Immature natural killer cell (primary cell): ENCODE data around the gene NDFIP2. TPM values are rescaled to one million over a fixed set of nuclear protein-coding genes. Genes with fewer than 3 reads are reported as not detected.

Source experiments
- DNase-seq, 3 donors: peaks; one replicate each; pipeline ENCODE4 v3.0.0; 2022; ENCODE audit warnings: mixed read lengths in 1 of 3
- H3K27ac Mint-ChIP-seq, 6 donors: one replicate each; pipeline ENCODE4 v1.8.0; 2020; ENCODE audit warnings: mixed read lengths in 6 of 6, mild to moderate bottlenecking in 5 of 6, inconsistent platforms in 4 of 6, moderate library complexity in 3 of 6
- H3K27me3 Mint-ChIP-seq, 3 donors: one replicate each; pipeline ENCODE4 v1.8.0; 2020 to 2021; ENCODE audit warnings: low read depth in 3 of 3, mild to moderate bottlenecking in 3 of 3, mixed read lengths in 3 of 3, moderate library complexity in 3 of 3, inconsistent platforms in 1 of 3
- H3K36me3 Mint-ChIP-seq, 3 donors: one replicate each; pipeline ENCODE4 v1.8.0; 2020; ENCODE audit warnings: mixed read lengths in 3 of 3, inconsistent platforms in 2 of 3, mild to moderate bottlenecking in 2 of 3
- H3K4me1 Mint-ChIP-seq, 2 donors: one replicate each; pipeline ENCODE4 v1.8.0; 2020; ENCODE audit warnings: inconsistent platforms in 2 of 2, mild to moderate bottlenecking in 2 of 2, mixed read lengths in 2 of 2, moderate library complexity in 1 of 2
- H3K4me3 Mint-ChIP-seq, 5 donors: one replicate each; pipeline ENCODE4 v1.8.0; 2020; ENCODE audit warnings: mild to moderate bottlenecking in 5 of 5, mixed read lengths in 5 of 5, inconsistent platforms in 3 of 5, moderate library complexity in 3 of 5
- H3K9me3 Mint-ChIP-seq, 6 donors: one replicate each; pipeline ENCODE4 v1.8.0; 2020; ENCODE audit warnings: mild to moderate bottlenecking in 6 of 6, mixed read lengths in 6 of 6, inconsistent platforms in 4 of 6, moderate library complexity in 3 of 6
- polyA plus RNA-seq, 3 donors: library from polyadenylated mRNA; unstranded; fragments of 300-500 nt; fragmentation: Illumina TruSeq; gene quantifications; one replicate each; pipeline ENCODE4 v1.2.3, GENCODE V29; 2021

Gene NDFIP2
- polyA plus RNA-seq, 3 donors from 2014 or later, result 2.6 to 6.1 (median 5.6) TPM

DNA sequence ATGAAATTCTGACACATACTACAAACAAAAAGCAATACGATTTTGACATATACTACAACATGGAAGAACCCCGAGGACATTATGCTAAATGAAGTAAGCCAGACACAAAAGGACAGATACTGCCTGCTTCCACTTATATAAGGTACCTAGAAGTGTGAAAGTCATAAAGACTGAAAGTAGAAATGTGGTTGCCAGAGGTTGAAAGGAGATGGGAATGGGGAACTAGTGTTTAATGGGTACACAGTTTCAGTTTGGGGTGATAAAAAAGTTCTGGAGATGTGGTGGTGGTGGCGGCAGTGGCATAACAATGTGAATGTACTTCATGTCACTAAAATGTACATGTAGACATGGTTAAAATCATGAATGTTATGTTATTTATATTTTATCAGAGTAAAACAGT lies 12.1 kb upstream of the NDFIP2 start:
- peak overlapping the region in 1 of 6 donors; percentile 24 for H3K27ac Mint-ChIP-seq
- H3K27me3 Mint-ChIP-seq, result peaks cover 0 to 4% (median 2%) of the 10 kb centered on the region in 3 donors
- H3K4me3 Mint-ChIP-seq, result no peak overlapping the region
- H3K9me3 Mint-ChIP-seq, result peaks cover 0 to 2% (median 0%) of the 10 kb centered on the region in 6 donors
- DNase-seq, result no peak
- no peaks in the 10 kb centered on the region for H3K36me3 Mint-ChIP-seq
- no peaks in the 10 kb centered on the region for H3K4me1 Mint-ChIP-seq

DNA sequence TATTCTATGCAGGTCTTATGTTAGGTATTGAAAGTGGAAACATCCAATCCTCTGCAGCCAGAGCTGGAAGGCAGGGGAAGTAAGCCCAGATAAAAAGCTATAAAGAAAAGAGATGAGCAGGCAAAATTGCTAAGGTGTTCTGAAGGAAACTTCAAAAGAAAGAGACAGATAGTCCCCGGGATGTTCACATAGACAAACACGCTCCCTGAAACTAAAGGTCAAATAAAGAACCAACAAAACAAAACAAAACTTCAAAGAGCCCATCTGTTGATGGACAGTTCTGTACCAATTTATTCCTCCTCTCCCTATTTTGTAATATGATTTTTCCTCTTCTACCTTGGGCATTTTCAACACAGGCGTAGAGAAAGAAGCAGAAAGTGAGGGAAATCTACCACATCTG lies 11.3 kb upstream of the NDFIP2 start:
- no peaks in the 10 kb centered on the region for H3K36me3 Mint-ChIP-seq
- H3K4me1 Mint-ChIP-seq, result no peaks in the 10 kb centered on the region
- peaks cover 0 to 5% (median 0%) of the 10 kb centered on the region in 6 donors for H3K9me3 Mint-ChIP-seq
- H3K4me3 Mint-ChIP-seq, result no peak overlapping the region
- no peak overlapping the region for H3K27ac Mint-ChIP-seq
- no peak for DNase-seq
- H3K27me3 Mint-ChIP-seq, result peaks cover 2 to 5% (median 4%) of the 10 kb centered on the region in 3 donors

DNA sequence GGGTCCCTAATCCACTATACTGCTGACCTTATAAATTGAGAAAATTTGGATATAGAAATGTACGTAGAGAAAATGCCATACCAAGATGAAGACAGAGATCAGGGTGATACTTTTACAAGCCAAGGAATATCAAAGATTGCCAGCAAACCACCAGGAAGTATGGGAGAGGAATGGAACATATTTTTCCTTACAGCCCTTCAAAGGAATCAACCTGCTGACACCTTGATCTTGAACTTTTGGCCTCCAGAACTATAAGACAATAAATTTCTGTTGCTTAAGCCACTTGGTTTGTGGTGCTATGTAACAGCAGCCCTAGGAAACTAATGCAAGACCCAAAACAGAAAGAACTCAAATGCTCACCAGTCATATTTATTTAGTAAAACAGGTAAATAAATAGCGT lies 10.3 kb upstream of the NDFIP2 start:
- DNase-seq, result no peak
- no peaks in the 10 kb centered on the region for H3K4me1 Mint-ChIP-seq
- H3K36me3 Mint-ChIP-seq, result no peaks in the 10 kb centered on the region
- H3K9me3 Mint-ChIP-seq, result peaks cover 0 to 5% (median 0%) of the 10 kb centered on the region in 6 donors
- peaks cover 4 to 5% (median 4%) of the 10 kb centered on the region in 3 donors for H3K27me3 Mint-ChIP-seq
- H3K4me3 Mint-ChIP-seq, result no peak overlapping the region
- H3K27ac Mint-ChIP-seq, result no peak overlapping the region

DNA sequence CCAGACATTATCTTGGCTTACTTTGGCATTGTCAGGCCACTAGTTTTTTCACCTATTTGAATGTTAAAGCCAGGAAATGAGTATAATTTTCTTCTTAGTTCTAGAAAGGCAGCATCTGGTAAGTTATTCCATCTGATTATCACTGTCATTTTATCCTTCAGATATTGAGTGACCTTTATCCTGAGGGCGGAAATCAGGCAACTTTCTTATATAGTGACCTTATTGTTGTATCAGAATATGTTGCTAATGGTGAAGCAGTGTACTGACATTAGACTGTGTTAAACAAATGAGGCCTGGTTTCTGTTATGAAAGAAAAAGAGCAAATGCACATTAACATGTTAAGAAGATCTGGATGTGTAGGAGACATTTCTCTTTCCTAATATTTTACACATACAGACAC lies 5.4 kb upstream of the NDFIP2 start:
- DNase-seq, result no peak
- Mint-ChIP-seq H3K4me3 (no peak overlapping the region), H3K36me3 (no peaks in the 10 kb centered on the region), H3K27ac (no peak overlapping the region), H3K27me3 (peaks cover 3 to 4% (median 3%) of the 10 kb centered on the region in 3 donors), H3K4me1 (peaks cover 9 to 15% of the 10 kb centered on the region in 2 donors), H3K9me3 (peaks cover 0 to 3% (median 0%) of the 10 kb centered on the region in 6 donors)

DNA sequence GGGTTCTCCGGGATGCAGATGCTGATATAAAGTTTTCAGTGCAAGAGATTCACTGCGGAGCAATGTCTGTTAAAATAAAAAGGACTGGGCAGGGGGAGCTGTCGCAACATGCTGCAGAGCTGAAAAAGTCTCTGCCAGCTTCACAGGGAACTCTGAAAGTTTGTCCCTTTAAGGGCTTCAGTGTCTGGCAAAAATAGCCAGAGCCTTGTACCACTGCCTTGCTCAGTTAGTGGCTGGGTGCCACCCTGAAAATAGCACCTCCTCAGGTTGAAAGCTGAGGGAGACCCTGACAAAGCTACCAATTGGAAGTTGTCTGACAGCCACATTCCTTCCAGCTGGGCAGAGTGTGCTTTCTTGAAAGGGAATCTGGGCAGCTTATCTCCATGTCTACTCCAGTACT lies 3.0 kb upstream of the NDFIP2 start:
- Mint-ChIP-seq H3K27me3 (peaks cover 14 to 22% (median 20%) of the 10 kb centered on the region in 3 donors), H3K4me3 (no peak overlapping the region), H3K36me3 (no peaks in the 10 kb centered on the region), H3K4me1 (peaks cover 26 to 36% of the 10 kb centered on the region in 2 donors), H3K9me3 (peaks cover 0 to 4% (median 0%) of the 10 kb centered on the region in 6 donors), H3K27ac (no peak overlapping the region)
- no peak for DNase-seq

DNA sequence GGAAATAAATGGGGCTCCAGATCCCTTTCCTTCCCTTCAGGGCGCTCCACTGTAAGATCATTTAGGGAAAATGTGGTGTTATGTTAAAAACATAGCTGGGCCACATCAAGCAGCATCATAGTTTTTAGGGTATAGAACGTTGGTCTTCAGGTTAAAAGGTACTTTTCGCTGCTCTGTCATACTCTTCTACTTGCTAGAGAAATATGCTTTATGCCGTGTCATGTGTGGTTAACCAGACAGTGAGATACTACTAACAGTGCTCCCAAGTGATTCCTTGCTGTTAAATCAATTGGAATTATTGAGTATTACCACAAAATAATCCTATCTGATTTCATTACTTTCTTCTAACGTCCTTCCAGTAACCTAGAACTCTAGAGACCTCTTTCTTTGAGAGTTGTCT lies 1.1 kb upstream of the NDFIP2 start:
- H3K9me3 Mint-ChIP-seq, result peaks cover 0 to 2% (median 0%) of the 10 kb centered on the region in 6 donors
- DNase-seq, result no peak
- H3K36me3 Mint-ChIP-seq, result no peaks in the 10 kb centered on the region
- peak overlapping the region in 2 of 5 donors; percentile 92 to 96 for H3K4me3 Mint-ChIP-seq
- H3K4me1 Mint-ChIP-seq, result peaks cover 31 to 41% of the 10 kb centered on the region in 2 donors
- peak overlapping the region; percentile 19 to 98 (median 90) for H3K27ac Mint-ChIP-seq
- H3K27me3 Mint-ChIP-seq, result peaks cover 11 to 21% (median 17%) of the 10 kb centered on the region in 3 donors

DNA sequence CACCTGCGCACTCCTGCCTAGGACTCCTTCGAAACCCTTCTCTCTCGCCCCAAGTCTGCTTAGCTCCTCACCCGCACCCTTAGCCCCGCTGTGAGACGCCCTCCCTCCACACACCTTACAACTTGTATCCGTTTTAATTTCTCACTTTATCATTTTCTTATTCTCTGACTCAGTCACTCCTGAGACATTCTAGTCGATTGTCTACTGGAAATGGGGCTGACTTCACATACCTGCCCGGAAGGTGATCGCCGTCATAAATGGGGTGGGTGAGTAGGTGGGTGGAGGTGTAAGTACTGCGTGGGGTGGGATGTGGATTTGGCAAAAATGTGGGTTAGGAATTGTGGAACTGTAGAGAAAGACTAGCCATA lies 714 bp downstream of the NDFIP2 start:
- Mint-ChIP-seq H3K4me3 (peak overlapping the region; percentile 87 to 96 (median 92)), H3K27ac (peak overlapping the region; percentile 68 to 98 (median 92)), H3K4me1 (peaks cover 31 to 41% of the 10 kb centered on the region in 2 donors), H3K27me3 (peaks cover 14 to 21% (median 21%) of the 10 kb centered on the region in 3 donors), H3K9me3 (peaks cover 0 to 2% (median 0%) of the 10 kb centered on the region in 6 donors), H3K36me3 (peaks cover 0 to 6% (median 0%) of the 10 kb centered on the region in 3 donors)
- DNase-seq, result peak in 2 of 3 donors; percentile 47 to 48

DNA sequence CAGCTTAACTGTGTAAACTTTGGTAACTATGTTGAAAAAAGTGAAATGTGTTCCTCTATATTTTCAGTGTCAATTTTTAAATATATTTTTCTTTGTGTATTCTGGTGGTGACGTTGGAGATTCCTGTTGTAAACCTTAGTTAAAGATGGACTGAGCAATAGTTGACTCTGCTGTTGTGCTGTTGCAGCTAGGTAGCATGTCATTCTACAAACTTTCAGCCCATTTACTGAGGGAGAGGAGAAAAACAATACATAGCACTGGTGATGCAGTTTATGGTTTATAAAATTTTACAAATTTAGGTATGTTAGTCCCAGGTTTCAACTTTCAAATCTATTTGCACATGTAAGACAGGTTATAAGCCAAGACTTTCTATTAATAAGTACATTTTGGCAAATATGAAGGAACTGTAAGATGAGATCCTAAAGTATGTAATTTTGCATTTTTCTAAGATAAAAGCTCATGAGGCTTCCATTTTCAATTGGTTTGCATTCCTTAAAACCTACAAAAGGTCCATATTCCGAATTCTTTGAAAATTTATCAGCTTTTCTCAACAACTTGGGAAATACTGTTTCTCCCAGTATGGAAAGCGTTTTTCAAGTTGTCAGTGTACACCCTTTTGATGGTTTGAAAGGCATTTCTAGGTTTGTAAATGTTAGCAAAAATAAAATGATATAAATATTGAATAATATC lies 1.5 kb downstream of the NDFIP2 start:
- Mint-ChIP-seq H3K9me3 (peaks cover 0 to 2% (median 0%) of the 10 kb centered on the region in 6 donors), H3K36me3 (peaks cover 0 to 6% (median 4%) of the 10 kb centered on the region in 3 donors), H3K27me3 (peaks cover 14 to 21% (median 21%) of the 10 kb centered on the region in 3 donors), H3K27ac (peak overlapping the region in 4 of 6 donors; percentile 90 to 98 (median 92)), H3K4me1 (peaks cover 31 to 41% of the 10 kb centered on the region in 2 donors), H3K4me3 (peak overlapping the region; percentile 87 to 96 (median 92))
- DNase-seq, result no peak

DNA sequence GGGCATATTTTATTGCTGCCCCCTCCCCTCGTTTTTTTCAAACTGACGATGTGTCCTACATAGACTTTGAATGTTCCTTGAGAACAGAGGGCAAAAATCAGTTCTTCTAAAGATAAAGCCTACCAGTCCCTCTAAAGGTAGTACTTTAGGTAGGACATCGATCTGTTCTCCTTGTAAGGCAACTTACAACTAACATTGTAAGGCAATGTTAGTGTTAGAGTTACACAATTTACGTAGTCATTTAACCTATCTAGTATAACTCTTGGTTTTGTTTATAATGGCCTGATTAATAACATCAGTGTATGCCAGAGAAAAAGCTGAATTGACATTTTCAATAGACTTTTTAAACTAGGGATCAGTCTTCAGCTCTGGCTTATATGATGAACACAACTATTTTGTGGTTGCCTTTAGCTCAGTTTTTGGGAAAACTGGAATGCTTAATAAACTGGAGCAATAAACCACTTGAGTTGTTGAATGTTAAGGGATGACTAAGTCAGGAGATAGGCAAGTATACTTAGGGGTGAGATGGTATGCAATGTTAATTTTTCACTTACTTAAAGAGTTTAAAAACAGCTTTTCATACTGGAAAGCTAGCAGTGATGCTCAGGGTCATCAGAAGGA lies 2.2 kb downstream of the NDFIP2 start:
- Mint-ChIP-seq H3K36me3 (peaks cover 0 to 6% (median 4%) of the 10 kb centered on the region in 3 donors), H3K4me3 (peak overlapping the region; percentile 14 to 53 (median 31)), H3K4me1 (peaks cover 31 to 41% of the 10 kb centered on the region in 2 donors), H3K9me3 (peaks cover 0 to 2% (median 0%) of the 10 kb centered on the region in 6 donors), H3K27me3 (peaks cover 18 to 21% (median 21%) of the 10 kb centered on the region in 3 donors), H3K27ac (peak overlapping the region in 1 of 6 donors; percentile 19)
- no peak for DNase-seq

DNA sequence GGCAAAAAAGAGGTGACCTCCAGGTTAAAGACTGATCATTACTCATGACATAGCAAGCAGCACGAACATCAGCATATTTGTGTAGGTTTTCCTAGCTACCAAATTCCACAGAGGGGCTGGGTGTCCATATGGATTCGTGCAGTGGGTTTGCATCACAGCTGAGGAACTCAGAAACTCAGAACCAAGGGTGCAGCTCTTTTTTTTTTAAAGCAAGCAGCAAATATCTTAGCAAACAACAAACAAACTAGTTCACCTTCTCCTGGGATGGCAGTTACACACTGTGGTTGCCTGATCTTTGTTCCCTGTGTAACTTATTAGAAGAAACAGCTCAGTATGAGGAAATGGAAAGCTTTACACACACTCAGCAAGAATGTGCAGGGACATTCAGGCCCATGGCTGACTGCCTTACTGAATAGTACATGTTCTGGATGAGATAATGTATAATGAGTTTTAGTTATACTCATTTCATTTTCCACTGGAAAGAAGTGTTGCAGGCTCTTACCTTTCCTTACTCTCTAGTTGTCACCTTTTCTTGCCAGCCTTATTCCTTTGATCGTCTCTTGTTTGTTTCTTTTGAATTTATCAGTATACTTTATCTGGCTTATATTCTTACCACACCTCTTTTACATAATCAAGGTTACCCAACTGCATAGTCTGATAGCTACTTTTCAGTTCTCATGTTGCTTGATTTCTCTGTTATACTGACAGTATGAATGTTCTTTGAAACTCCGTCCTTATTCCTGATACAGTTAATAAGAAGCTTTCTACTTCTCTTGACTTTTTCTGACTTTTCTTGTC lies 4.3 kb downstream of the NDFIP2 start:
- H3K4me1 Mint-ChIP-seq, result peaks cover 25 to 30% of the 10 kb centered on the region in 2 donors
- H3K27ac Mint-ChIP-seq, result no peak overlapping the region
- no peak for DNase-seq
- H3K4me3 Mint-ChIP-seq, result no peak overlapping the region
- H3K9me3 Mint-ChIP-seq, result peaks cover 0 to 2% (median 0%) of the 10 kb centered on the region in 6 donors
- H3K27me3 Mint-ChIP-seq, result peaks cover 18 to 21% (median 21%) of the 10 kb centered on the region in 3 donors
- peaks cover 0 to 11% (median 4%) of the 10 kb centered on the region in 3 donors for H3K36me3 Mint-ChIP-seq

DNA sequence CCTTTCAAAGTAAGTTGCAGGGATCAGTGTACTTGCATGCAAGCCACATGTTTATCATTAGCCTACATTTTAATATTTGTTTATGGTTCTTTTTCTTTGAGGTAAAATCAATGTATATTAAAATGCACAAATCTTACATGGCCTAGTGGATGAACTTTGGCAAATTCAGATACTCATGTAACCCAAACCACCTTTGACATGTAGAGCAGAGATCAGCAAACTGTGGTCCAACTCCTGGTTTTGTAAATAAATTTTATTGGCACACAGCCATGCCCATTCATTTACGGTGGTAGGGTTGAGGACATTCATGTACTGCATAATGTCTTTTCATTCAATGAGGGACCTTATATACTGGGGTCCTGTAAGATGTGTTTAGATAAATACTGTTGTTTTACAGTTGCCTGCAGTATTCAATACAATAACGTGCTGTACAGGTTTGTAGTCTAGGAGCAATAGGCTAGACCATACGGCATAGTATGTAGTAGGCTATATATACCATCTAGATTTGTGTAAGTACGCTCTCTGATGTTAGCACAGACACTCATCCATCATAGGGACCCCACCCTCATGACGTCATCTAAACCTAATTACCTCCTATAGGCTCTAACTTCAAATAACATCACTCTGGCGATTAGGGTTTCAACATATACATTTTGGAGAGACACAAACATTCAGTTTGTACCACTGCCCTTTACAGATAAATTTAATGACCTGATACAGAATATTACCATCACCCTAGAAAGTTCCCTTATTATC lies 5.7 kb downstream of the NDFIP2 start:
- peaks cover 14 to 17% of the 10 kb centered on the region in 2 donors for H3K4me1 Mint-ChIP-seq
- H3K27ac Mint-ChIP-seq, result no peak overlapping the region
- peaks cover 0 to under 1% (median 0%) of the 10 kb centered on the region in 6 donors for H3K9me3 Mint-ChIP-seq
- H3K4me3 Mint-ChIP-seq, result no peak overlapping the region
- no peak for DNase-seq
- peaks cover 9 to 11% (median 9%) of the 10 kb centered on the region in 3 donors for H3K27me3 Mint-ChIP-seq
- peaks cover 0 to 11% (median 4%) of the 10 kb centered on the region in 3 donors for H3K36me3 Mint-ChIP-seq

DNA sequence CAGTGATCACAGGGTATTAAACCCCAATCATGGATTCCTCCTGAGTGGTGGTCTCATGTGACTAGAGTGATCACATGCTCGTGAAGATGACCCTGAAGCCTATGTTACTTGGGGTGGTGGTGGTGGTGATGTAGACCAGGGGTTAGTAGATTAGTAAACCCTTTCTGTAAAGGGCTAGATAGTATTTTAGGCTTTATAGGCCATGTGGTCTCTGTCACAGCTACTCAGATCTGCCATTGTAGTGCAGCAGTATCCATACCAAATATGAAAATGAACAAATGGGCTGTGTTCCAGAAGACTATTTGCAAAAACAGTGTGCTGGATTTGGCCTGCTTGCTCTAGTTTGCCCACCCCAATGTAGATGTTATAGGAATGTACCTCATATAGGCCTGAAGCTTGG lies 9.4 kb downstream of the NDFIP2 start:
- no peaks in the 10 kb centered on the region for H3K9me3 Mint-ChIP-seq
- peaks cover 0 to 6% (median 0%) of the 10 kb centered on the region in 3 donors for H3K27me3 Mint-ChIP-seq
- H3K4me3 Mint-ChIP-seq, result no peak overlapping the region
- H3K27ac Mint-ChIP-seq, result no peak overlapping the region
- DNase-seq, result no peak
- H3K36me3 Mint-ChIP-seq, result peaks cover 0 to 11% (median 4%) of the 10 kb centered on the region in 3 donors
- H3K4me1 Mint-ChIP-seq, result no peaks in the 10 kb centered on the region

DNA sequence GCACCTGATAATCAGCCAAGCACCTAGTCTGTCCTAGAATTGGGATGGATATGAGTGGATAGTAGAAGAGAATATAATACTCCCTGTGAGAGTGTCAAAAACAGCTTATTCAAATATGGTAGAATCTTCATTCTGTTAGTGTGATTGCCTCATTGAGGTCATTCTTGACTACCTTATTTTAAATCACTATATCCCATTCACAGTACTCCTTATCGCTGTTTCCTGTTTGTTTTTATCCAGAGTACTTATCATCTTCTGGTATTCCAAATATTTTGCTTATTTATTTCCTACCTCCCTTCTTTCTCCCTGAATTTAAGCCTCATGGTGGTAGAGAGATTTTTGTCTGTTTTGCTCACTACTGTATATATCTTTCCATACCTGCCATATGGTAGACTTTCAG lies 9.9 kb downstream of the NDFIP2 start:
- Mint-ChIP-seq H3K27me3 (peaks cover 0 to 3% (median 0%) of the 10 kb centered on the region in 3 donors), H3K9me3 (no peaks in the 10 kb centered on the region), H3K4me1 (no peaks in the 10 kb centered on the region), H3K36me3 (peaks cover 0 to 6% (median 4%) of the 10 kb centered on the region in 3 donors), H3K4me3 (no peak overlapping the region), H3K27ac (peak overlapping the region in 1 of 6 donors; percentile 17)
- DNase-seq, result no peak
